ENCODE results near the gene AGAP1.

The AGAP1 gene

GRCh38 chr2:235486729-235487128, 7.1 kb upstream of the AGAP1 start:
- DNase-seq (ENCODE audit: low read depth in 2 of 2, low spot score in 1 of 2) = no peak

GRCh38 chr2:235489897-235490296, 3.9 kb upstream of the AGAP1 start:
- DNase-seq (ENCODE audit: low read depth in 2 of 2, low spot score in 1 of 2) = no peak

GRCh38 chr2:235492850-235493344, 946 bp upstream of the AGAP1 start:
- no peak for DNase-seq (ENCODE audit: low read depth in 2 of 2, low spot score in 1 of 2)

- no peak for DNase-seq (ENCODE audit: low read depth in 2 of 2, low spot score in 1 of 2)
Measured at GRCh38 chr2:235493402-235493774, 455 bp upstream of the AGAP1 start.

- DNase-seq (ENCODE audit: low read depth in 2 of 2, low spot score in 1 of 2) = no peak
Measured at GRCh38 chr2:235494716-235495372, 1.0 kb downstream of the AGAP1 start.

- no peak for DNase-seq (ENCODE audit: low read depth in 2 of 2, low spot score in 1 of 2)
Measured at GRCh38 chr2:235495373-235496238, 1.8 kb downstream of the AGAP1 start.

- no peak for DNase-seq (ENCODE audit: low read depth in 2 of 2, low spot score in 1 of 2)
Measured at GRCh38 chr2:235496239-235496621, 2.4 kb downstream of the AGAP1 start.

GRCh38 chr2:235497096-235497495, 3.3 kb downstream of the AGAP1 start:
- no peak for DNase-seq (ENCODE audit: low read depth in 2 of 2, low spot score in 1 of 2)

GRCh38 chr2:235498541-235498940, 4.7 kb downstream of the AGAP1 start:
- DNase-seq (ENCODE audit: low read depth in 2 of 2, low spot score in 1 of 2) = no peak

GRCh38 chr2:235498946-235499812, 5.3 kb downstream of the AGAP1 start:
- no peak for DNase-seq (ENCODE audit: low read depth in 2 of 2, low spot score in 1 of 2)

GRCh38 chr2:235500110-235500760, 6.4 kb downstream of the AGAP1 start:
- DNase-seq (ENCODE audit: low read depth in 2 of 2, low spot score in 1 of 2) = no peak

- no peak for DNase-seq (ENCODE audit: low read depth in 2 of 2, low spot score in 1 of 2)
Measured at GRCh38 chr2:235500761-235501672, 7.2 kb downstream of the AGAP1 start.

GRCh38 chr2:235501673-235502031, 7.8 kb downstream of the AGAP1 start:
- no peak for DNase-seq (ENCODE audit: low read depth in 2 of 2, low spot score in 1 of 2)

- no peak for DNase-seq (ENCODE audit: low read depth in 2 of 2, low spot score in 1 of 2)
Measured at GRCh38 chr2:235502336-235502735, 8.5 kb downstream of the AGAP1 start.

- DNase-seq (ENCODE audit: low read depth in 2 of 2, low spot score in 1 of 2) = no peak
Measured at GRCh38 chr2:235504441-235505180, 10.8 kb downstream of the AGAP1 start.

GRCh38 chr2:235505181-235505741, 11.4 kb downstream of the AGAP1 start:
- no peak for DNase-seq (ENCODE audit: low read depth in 2 of 2, low spot score in 1 of 2)

- DNase-seq (ENCODE audit: low read depth in 2 of 2, low spot score in 1 of 2) = no peak
Measured at GRCh38 chr2:235506291-235506996, 12.6 kb downstream of the AGAP1 start.

- DNase-seq (ENCODE audit: low read depth in 2 of 2, low spot score in 1 of 2) = no peak
Measured at GRCh38 chr2:235506997-235507615, 13.3 kb downstream of the AGAP1 start.
